Amniotic stem cell (primary cell): Measurements from ENCODE around the gene CENPF.
A peak's percentile ranks its signal among the peaks of the same experiment; 100 is the strongest.
"Not testable (repeated sequence)": the region's sequence is repeated elsewhere in the genome, so short reads cannot be mapped to it uniquely, and the experiment has no call there.

Experiments used
- DNase-seq: peaks from one replicate; lab custom pipeline; 2025; lab: John Stamatoyannopoulos, UW

Gene CENPF

DNA sequence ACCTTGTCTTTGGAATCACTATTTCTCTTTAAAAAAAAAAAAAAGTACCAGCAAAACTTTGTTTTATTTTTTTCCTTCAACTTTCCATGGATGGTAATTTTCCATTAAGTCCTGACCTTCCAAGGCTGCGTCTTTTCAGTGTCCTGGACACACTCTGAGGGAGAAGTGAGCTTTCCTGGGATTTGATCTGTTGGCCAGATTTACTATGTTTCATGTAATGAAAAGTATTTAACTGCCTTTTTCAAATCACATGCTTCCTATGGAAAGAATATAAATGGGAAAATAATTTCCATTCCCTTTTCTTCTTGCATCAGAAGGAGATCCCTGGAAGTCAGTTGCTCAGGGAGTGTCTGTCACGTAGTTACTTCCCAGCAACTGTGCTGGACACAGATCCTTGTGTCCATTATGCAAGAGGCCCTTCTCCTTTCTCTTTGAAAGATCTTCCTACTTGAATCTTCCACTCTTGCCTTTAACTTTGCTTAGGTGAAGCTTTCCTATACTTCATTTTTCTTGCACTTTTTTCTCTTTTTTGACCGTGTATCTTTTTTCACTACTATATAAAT lies 59.3 kb downstream of the CENPF start:
- no peak for DNase-seq

DNA sequence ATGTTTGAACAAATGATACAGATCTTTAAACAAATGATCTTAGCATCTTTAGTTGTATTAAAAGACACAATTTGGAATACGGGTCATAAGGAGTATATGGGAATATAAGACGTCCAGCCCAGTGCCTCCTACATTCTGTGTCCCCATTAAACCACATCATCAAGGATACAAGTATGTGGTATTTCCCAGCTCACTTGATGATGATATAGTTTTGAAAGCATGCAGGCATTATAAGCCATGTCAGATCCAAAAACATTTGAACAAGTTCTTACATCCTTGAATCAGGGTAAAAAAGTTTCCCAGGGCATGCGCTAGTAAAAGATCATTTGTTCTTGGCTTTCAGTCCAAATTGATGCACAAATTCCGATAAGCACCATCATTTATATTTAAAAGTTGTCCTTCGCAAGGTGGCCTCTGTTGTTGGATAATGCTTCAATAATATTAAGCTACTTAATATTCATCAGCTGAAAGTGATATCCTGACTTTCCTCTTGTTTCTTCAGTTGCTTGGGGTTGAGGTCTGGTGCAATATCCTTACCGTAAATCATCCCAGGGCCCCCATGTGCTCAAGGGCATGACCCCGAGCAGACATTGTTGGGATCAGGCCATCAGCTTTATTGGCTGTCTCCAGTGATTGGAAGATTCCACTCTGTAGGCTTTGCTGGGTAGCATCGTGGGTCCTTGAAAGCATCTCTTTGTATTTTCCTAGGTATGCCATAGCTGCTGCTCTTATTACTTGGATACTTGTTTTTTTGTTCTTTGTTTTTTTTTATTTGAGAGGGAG lies 61.8 kb downstream of the CENPF start:
- no peak for DNase-seq

DNA sequence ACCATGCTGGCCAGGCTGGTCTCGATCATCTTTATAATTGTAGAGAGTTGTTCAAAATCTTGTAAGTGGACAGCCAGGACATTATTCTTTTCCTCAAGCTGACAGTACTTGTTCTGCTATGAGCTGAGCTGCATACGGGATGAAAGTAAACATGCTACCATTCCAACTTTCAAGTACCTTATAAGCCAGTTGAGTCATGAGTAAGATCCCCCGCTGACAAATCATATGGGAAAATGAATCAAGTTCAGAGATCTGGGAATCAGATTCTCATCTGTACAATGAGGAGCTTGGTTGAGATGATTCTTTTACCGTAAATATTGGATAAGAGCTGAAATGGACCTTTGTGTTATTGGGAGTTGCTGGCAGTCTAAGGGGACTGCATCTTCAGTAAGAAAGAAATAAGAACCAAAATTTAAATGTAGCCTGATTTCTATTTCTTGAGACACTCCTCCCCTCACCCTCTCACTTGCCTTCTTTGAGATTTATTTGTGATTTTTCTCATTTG lies 62.7 kb downstream of the CENPF start:
- DNase-seq: no peak

DNA sequence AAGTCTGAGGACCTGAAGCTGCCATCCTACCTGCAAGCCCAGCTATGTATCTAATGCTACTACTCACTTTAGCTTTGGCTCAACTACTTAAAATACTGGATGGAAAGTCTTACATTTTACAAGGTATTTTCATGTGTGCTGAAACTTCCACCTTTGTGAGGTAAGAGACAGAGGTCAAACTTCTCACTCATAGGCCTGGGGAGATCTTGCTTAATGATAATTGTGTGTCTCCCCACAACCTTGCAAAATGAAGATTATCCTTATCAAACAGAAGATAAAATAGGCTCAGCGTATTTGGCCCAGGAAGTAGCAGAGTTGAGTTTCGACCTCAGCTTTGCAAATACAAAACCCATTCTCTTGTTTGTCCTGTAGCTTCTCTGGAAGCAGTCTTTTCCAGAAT lies 63.7 kb downstream of the CENPF start:
- DNase-seq: no peak

DNA sequence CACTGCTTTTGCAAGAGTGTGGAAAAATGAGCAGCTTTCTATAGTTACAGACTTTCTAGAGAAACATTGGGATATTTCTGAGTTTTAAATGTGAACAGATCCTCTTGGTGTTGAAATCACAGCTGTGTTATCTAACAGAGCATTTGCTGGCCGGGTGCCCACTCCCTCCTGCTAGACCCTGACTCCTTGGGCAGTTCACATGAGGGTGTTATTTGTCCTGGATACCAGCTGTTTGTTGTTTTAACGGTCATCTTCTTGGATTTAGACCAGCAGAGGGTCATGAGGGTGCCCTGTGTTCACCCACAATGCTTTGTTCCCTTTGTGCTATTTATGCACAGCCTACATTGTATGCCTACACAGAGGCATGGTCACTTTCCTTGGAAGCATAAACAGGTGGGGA lies 67.1 kb downstream of the CENPF start:
- DNase-seq: no peak

DNA sequence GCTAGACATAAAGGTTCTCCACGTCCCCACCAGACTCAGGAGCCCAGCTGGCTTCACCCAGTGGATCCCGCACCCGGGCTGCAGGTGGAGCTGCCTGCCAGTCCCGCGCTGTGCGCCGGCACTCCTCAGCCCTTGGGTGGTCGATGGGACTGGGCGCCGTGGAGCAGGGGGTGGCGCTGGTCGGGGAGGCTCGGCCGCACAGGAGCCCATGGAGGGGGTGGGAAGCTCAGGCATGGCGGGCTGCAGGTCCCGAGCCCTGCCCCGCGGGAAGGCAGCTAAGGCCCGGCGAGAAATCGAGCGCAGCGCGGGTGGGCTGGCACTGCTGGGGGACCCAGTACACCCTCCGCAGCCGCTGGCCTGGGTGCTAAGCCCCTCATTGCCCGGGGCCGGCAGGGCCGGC lies 70.0 kb downstream of the CENPF start:
- not testable (repeated sequence) for DNase-seq

DNA sequence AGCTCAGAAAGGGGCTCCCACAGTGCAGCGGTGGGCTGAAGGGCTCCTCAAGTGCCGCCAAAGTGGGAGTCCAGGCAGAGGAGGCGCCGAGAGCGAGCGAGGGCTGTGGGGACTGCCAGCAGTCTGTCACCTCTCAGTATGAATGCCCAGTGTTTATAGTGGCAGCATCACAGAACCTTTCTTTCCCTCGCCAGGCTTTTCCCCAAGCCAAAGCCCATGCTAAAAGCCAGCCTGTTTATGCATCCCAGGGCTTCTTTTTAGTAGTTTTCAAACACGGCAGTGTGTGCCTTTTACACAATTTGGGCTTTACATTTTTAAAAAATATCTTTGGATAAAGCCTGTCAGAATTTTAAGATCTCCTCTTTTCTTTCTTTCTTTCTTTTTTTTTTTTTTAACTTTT lies 70.6 kb downstream of the CENPF start:
- no peak for DNase-seq

DNA sequence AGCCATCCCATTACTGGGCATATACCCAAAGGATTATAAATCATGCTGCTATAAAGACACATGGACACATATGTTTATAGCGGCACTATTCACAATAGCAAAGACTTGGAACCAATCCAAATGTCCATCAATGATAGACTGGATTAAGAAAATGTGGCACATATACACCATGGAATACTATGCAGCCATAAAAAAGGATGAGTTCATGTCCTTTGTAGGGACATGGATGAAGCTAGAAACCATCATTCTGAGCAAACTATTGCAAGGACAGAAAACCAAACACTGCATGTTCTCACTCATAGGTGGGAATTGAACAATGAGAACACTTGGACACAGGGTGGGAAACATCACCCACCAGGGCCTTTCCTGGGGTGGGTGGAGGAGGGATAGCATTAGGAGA lies 72.5 kb downstream of the CENPF start:
- not testable (repeated sequence) for DNase-seq

DNA sequence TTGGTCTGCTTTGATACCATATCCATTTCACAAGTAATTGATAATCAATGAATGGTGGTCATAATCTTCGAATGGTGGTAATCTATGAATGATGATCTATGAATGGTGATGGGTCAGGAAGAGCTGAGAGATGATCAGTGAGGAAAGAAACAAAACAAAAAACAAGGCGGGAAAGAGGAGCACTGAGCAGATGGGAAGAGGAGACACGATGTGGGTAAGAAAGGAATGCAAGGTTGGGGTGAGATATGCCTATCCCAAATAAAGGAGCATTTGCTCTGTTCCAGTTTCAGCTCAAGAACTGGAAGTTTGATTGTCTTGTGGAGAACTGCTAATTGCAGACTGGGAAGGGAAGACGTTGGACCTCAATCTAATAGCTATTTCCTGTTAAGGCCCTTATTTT lies 73.8 kb downstream of the CENPF start:
- no peak for DNase-seq

DNA sequence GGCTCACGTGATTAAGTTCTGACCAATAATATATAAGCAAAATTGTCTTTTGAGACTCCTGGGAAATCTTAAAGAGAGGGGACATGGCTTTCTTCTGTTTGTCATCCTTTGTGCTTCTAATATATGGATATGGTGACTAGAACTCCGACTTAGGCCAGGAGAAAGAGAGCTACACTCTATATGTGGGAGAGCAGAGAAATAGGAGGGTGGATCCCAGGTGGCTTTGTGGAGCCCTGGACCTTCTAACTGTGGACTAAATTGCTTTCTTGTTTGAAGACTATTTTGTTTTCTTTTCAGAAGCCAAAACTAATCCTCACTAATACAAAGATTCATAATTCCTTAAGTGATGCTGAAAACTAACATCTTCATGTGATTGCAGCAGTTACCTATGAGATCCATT lies 75.0 kb downstream of the CENPF start:
- DNase-seq: no peak

DNA sequence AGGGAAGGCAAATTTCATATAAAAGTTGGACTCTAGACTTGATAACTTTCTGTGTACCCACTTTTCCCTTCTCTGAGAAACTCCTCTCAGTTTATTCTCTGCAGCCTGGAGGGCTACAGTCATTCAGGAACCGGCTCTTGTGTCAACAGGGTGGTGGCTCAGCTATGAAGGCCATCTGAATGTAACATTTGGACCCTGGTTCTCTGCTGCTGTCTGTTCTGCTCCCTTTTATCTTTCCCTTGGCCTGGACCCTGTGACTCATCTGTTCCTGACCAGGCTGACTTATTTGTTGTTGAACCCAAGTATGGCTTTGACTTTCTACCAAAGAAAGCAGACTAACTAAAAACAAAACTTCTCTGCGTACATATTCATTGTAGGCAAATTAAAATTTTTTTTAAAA lies 75.4 kb downstream of the CENPF start:
- no peak for DNase-seq

DNA sequence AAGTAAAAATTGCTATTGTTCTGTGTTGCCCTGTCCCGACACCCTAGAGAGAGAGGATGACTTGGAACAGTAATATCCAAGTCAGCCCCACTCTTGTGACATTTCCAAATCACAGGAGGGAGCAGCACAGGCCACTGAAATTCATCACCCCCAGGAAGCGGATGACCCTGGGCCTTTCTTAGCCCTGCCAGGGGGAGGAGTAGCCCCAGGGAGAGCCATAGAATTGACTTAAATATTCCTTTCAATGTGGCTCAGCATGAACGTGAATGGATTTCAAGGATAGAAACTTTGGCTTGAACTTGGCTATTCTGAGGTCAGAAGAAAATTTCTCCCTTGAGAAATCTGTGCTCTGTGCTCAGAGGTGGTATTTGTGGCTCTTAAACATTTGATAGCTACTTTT lies 80.6 kb downstream of the CENPF start:
- DNase-seq: no peak

DNA sequence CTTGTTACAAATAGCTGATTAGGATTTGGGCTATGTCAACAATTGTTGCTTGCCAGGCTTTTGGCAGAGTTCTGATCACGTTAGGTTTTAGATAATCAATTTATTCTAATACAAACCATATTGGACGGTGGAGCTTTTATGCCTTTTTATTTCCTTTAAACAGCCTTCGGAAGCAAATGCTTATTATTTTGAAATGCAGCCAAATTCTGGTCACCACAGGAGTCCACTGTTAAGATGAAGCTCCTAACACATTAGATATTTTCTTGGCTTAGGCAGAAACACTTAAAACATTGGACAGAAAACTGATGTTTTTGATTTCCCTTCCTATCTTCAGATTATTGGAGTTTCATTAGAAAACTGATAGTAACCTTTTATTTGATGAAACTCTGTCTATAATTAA lies 82.9 kb downstream of the CENPF start:
- DNase-seq: no peak

DNA sequence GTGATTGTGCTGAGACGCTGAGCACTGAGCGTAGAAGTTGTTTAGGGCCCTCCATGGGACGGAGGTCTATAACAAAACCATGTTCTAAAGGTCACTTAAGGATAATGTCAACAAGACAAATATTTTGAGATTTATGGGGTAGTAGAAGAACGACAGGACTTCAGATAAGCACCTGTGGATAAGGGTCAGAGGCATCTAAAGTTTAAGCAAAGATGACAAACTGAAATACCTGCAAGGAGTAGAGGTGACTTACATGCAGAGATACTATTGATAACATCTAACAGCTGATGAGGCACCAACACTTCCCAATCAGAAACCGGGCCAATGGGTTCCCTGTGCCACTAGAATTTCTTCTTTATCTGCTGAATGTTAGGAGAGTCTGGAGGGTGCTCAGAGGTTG lies 83.5 kb downstream of the CENPF start:
- DNase-seq: no peak

DNA sequence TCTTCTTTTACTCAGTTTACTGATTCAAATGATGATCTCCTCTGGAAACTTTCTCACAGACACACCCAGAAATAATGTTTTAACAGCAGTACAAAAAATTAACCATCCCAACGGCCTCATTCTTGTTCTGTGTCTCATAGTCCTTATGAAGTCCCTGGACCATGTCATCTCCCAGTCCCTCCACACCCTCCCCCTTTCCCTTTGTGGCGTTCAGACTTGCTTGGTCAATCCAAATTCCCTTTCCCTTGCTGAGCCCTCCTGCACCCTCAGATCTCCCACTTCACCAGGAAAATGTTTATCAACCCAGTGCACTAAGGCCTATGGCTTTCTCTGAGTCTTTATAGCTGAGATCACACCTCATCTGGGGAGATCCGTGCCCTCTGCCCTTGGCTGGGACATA lies 85.9 kb downstream of the CENPF start:
- DNase-seq: no peak

DNA sequence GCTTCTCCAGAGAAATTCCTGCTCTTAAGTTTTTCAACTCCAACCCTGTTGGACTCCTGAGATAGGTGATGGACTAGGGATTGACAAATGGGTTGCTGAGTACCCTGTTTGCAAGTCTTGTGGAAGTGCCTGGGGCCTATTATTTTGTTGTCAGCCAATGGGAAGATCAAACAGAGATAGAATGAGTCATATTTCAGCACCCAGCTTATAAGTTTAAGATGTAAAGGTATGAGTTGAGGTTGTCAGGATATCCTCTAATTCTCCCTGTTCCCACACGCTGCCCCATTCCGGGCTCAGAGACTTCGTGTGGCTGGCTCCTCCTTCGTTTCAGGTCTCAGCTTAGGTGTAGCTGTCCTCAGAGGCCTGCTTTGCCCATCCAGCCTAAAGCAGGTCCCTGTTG lies 91.8 kb downstream of the CENPF start:
- no peak for DNase-seq

DNA sequence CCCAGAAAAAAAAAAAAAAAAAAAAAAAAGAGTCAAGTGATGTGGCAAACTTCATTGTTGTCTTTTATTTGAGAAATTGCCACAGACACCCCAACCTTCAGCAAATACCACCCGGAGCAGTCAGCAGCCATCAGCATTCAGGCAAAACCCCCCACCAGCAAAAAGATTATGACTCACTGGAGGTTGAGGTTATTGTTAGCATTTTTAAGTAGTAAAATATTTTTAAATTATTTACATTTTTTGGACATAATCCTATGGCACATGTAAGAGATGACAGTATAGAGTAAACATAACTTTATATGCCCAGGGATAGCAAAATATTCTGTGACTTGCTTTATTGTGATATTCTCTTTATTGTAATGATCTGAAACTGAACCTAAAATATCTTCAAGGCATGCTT lies 95.6 kb downstream of the CENPF start:
- DNase-seq: no peak

DNA sequence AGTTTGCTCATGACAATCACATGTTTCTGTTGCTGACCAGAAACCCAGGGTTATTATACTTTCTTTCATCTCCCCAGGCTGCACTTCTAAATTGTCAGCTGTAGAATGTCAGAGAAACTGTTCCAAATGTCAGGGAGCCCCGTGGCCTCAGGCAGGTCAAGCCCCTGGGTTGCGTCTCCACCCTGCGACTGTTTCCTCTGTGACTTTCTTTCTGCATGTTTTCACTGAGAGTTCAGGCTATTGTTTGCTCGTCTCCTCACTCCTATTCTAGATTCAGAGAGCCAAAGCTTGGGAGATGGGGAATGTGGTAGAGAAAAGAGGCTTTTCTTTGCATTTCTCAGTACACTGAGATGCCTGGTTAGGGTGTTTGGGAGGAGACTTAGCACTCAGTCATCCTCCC lies 97.4 kb downstream of the CENPF start:
- no peak for DNase-seq

DNA sequence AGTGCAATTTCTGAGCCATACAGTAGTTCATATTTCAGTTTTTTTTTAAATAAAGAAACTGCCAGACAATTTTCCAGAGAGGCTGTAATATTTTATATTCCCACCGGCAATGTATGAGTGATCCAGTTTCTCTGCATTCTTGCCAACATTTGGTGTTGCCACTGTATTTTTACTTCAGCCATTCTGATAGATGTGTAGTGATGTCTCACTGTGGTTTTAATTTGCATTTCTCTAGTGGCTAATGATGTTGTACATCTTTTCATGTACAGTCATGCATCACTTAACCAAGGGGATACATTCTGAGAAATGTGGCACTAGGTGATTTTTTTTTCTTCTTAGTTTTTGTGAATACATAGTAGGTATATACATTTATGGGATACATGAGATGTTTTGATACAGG lies 99.6 kb downstream of the CENPF start:
- DNase-seq: no peak

DNA sequence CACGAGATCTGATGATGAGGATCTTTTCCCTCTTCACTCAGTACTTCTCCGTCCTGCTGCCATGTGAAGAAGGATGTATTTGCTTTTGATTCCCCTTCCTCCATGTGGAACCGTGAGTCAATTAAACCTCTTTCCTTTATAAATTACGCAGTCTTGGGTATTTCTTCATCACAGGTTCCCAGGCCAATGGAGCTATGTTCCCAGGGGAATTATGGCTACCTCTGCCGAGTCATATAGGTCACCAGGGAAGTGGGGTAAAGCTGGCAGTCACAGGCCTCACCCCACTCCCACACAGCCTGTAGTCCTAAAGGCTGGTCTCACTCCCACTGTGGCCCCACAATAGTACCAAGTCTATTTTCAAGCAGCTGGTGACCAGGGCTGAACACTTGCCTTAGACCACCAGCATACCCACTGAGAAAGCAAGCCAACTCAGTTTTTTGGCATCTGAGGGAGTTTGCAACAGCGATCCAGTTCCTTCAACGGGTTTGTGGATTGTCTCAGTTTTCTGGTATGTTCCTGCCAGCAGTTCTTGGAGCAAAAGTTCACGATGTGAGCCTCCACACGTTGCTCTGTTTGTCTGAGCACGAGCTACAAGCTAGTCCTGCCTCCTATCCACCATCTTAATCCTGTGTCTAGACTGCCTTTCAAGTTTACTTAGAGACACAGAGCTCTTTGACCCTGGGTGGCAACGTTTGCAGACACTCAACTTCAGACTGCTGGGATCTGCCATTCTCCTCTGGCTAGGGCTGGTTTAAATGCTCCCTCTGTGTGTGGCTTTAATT lies 104.5 kb downstream of the CENPF start:
- DNase-seq: peak; percentile 7

DNA sequence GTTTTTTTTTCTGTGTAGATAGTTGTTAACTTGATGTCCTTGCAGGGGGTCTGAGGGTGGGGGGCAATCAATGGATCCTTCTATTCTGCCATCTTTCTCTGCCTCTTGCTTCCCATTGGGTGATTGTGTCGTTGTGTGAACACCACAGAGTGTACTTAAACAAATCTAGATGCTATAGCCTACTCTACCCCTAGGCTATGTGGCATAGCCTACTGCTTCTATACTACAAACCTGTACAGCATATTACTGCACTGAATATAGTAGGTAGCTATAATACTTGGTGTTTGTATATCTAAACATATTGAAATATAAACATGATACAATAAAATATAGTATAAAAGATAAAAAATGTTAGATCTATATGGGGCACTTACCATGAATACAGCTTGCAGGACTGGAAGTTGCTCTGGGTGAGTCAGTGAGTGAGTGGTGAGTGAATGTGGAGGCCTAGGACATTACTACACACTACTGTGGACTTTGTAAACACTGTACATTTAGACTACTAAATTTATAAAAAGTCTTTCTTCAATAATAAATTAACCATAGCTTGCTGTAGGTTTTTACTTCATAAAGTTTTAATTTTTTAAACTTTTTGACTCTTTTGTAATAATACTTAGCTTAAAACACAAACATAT lies 105.4 kb downstream of the CENPF start:
- no peak for DNase-seq

DNA sequence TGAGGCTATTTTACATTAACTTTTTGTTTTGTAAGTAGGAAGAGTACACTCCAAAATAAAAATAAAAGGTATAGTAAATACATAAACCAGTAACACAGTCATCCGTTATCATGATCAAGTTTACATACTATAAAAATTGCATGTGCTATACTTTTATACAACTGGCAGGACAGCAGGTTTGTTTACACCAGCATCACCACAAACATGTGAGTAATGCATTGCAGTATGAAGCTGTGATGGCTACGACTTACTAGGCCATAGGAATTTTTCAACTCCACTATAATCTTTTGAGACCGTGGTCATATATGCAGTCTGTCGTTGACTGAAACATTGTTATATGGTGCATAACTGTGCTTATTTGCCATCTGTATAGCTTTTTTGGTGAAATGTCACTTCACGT lies 106.2 kb downstream of the CENPF start:
- no peak for DNase-seq

DNA sequence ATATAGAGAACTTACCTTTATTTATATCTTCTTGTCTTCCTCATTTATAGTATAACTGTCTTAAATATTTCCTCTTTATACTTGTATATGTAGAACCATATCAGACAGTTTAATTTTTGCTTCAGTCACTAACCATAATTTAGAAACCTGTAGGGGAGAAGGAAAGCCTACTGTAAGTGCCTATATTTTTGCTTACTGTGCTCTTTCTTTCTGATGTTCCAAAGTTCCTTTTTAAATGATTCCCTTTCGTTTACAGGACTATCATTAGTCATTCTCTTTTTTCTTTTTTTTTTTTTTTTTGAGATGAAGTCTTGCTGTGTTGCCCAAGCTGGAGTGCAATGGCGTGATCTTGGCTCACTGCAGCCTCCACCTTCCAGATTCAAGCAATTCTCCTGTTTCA lies 109.7 kb downstream of the CENPF start:
- no peak for DNase-seq
